Smooth muscle cell (in vitro differentiated cells): Measurements from ENCODE around the gene AP4E1. TPM values are rescaled to one million over a fixed set of nuclear protein-coding genes. Genes with fewer than 3 reads are reported as not detected.
"Not testable (repeated sequence)": the region's sequence is repeated elsewhere in the genome, so short reads cannot be mapped to it uniquely, and the experiment has no call there.

Experiments
- DNase-seq: peaks from one replicate; lab custom pipeline; 2025; ENCODE audit not compliant: unreplicated experiment; lab: John Stamatoyannopoulos, UW
- H2AFZ ChIP-seq: fragments of 200-600 bp; sonication (generic); 2 replicates; pipeline ENCODE4 v1.6.0; 2016; ENCODE audit warnings: antibody characterized with exemption, low read depth, mild to moderate bottlenecking
- H3F3A ChIP-seq: fragments of 200-600 bp; sonication (generic); 2 replicates; pipeline ENCODE4 v1.6.0; 2017; ENCODE audit warnings: antibody characterized with exemption, low read depth
- H3K27ac ChIP-seq: fragments of 200-600 bp; sonication (generic); 2 replicates; pipeline ENCODE4 v1.5.1; 2016; ENCODE audit warnings: low read depth, mild to moderate bottlenecking
- H3K27me3 ChIP-seq: fragments of 200-600 bp; sonication (generic); 2 replicates; pipeline ENCODE4 v1.6.1; 2016; ENCODE audit warnings: low read depth, mild to moderate bottlenecking
- H3K36me3 ChIP-seq: fragments of 200-600 bp; sonication (generic); 2 replicates; pipeline ENCODE4 v1.5.1; 2016; ENCODE audit warnings: low read depth
- H3K4me1 ChIP-seq: fragments of 200-600 bp; sonication (generic); 2 replicates; pipeline ENCODE4 v1.5.1; 2016; ENCODE audit warnings: low read depth
- H3K4me2 ChIP-seq: fragments of 200-600 bp; sonication (generic); 2 replicates; pipeline ENCODE4 v1.6.0; 2016; ENCODE audit warnings: mild to moderate bottlenecking
- H3K4me3 ChIP-seq: fragments of 200-600 bp; sonication (generic); 2 replicates; pipeline ENCODE4 v1.5.1; 2016; ENCODE audit warnings: mild to moderate bottlenecking
- H3K79me2 ChIP-seq: fragments of 200-600 bp; sonication (generic); 2 replicates; pipeline ENCODE4 v1.6.0; 2016; ENCODE audit warnings: low read depth, mild to moderate bottlenecking
- H3K9ac ChIP-seq: fragments of 200-600 bp; sonication (generic); 2 replicates; pipeline ENCODE4 v1.6.0; 2016; ENCODE audit warnings: low read depth
- H3K9me3 ChIP-seq: fragments of 200-600 bp; sonication (generic); replicated peaks from 2 replicates; pipeline ENCODE4 v1.5.1; 2016; ENCODE audit warnings: low read depth
- H4K20me1 ChIP-seq: fragments of 200-600 bp; sonication (generic); 2 replicates; pipeline ENCODE4 v1.6.0; 2016; ENCODE audit warnings: low read depth
- WGBS: methylation state at CpG from one replicate; pipeline ENCODE4 v1.1.7; 2016; ENCODE audit warnings: low lambda C conversion rate; 5-methylcytosine and 5-hydroxymethylcytosine counted together
- polyA plus RNA-seq: library from polyadenylated mRNA; unstranded; fragments of >200 nt; fragmentation: Nextera tagmentation; extraction: Ambion mirVana; gene quantifications from 2 replicates; pipeline ENCODE4 v1.2.1, GENCODE V29; 2016
- total RNA-seq: library from RNA; depleted of rRNA; stranded (reverse); fragments of >200 nt; gene quantifications from 2 replicates; pipeline ENCODE4 v1.2.3, GENCODE V29; 2014
- TF ChIP-seq, protein P1 (sequence below): fragments of 200-600 bp; sonication (generic); IDR thresholded peaks from 2 replicates; pipeline ENCODE4 v1.5.1; 2017; ENCODE audit warnings: borderline replicate concordance, mild to moderate bottlenecking, antibody characterized with exemption; ENCODE audit not compliant: insufficient read depth, poor library complexity, severe bottlenecking

Gene AP4E1
- total and polyA plus RNA-seq, 2 experiments from 2014 or later: 2.3 to 8.2 TPM

- TF ChIP-seq, protein P1, sequence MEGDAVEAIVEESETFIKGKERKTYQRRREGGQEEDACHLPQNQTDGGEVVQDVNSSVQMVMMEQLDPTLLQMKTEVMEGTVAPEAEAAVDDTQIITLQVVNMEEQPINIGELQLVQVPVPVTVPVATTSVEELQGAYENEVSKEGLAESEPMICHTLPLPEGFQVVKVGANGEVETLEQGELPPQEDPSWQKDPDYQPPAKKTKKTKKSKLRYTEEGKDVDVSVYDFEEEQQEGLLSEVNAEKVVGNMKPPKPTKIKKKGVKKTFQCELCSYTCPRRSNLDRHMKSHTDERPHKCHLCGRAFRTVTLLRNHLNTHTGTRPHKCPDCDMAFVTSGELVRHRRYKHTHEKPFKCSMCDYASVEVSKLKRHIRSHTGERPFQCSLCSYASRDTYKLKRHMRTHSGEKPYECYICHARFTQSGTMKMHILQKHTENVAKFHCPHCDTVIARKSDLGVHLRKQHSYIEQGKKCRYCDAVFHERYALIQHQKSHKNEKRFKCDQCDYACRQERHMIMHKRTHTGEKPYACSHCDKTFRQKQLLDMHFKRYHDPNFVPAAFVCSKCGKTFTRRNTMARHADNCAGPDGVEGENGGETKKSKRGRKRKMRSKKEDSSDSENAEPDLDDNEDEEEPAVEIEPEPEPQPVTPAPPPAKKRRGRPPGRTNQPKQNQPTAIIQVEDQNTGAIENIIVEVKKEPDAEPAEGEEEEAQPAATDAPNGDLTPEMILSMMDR: no peak
- H3K36me3 ChIP-seq: no peaks in the 10 kb centered on the region
These were observed 36.2 kb downstream of the AP4E1 start for GRCh38 chr15:50944672-50945071.

GRCh38 chr15:50945725-50946124 is 37.2 kb downstream of the AP4E1 start:
- Histone ChIP-seq H3K4me2 (no peak overlapping the region), H3K36me3 (peaks cover 2% of the 10 kb centered on the region), H3K4me1 (no peaks in the 10 kb centered on the region), H4K20me1 (no peaks in the 10 kb centered on the region), H3K9ac (no peak overlapping the region), H3K79me2 (no peaks in the 10 kb centered on the region), H3F3A (no peaks in the 10 kb centered on the region), H3K27ac (no peak overlapping the region), H3K27me3 (no peaks in the 10 kb centered on the region), H2AFZ (no peak overlapping the region), H3K9me3 (no peaks in the 10 kb centered on the region), H3K4me3 (no peak overlapping the region)
- TF ChIP-seq, protein P1: no peak
- DNase-seq: no peak
- WGBS: 65% methylated on average over 3 of the region's 3 CpGs

More at GRCh38 chr15:50944672-50945071, 36.2 kb downstream of the AP4E1 start:
- no peak overlapping the region for H2AFZ ChIP-seq
- H4K20me1 ChIP-seq: no peaks in the 10 kb centered on the region
- peaks cover 2% of the 10 kb centered on the region for H3F3A ChIP-seq
- no peak overlapping the region for H3K9ac ChIP-seq
- no peaks in the 10 kb centered on the region for H3K79me2 ChIP-seq
- no peak overlapping the region for H3K4me2 ChIP-seq
- 97% methylated on average over 3 of the region's 3 CpGs for WGBS
- no peak overlapping the region for H3K27ac ChIP-seq
- H3K4me3 ChIP-seq: no peak overlapping the region
- H3K4me1 ChIP-seq: no peaks in the 10 kb centered on the region
- no peaks in the 10 kb centered on the region for H3K9me3 ChIP-seq
- no peak for DNase-seq
- H3K27me3 ChIP-seq: no peaks in the 10 kb centered on the region

- 99% methylated on average over 3 of the region's 3 CpGs for WGBS
- not testable (repeated sequence) for H3K36me3 ChIP-seq, H3F3A ChIP-seq, H3K9me3 ChIP-seq, H3K4me3 ChIP-seq, H2AFZ ChIP-seq, H3K79me2 ChIP-seq, DNase-seq, H4K20me1 ChIP-seq, H3K27me3 ChIP-seq, H3K4me1 ChIP-seq, H3K27ac ChIP-seq, H3K4me2 ChIP-seq, H3K9ac ChIP-seq
These were observed 42.3 kb downstream of the AP4E1 start for GRCh38 chr15:50950745-50951144.

- Histone ChIP-seq H3K9me3 (no peaks in the 10 kb centered on the region), H3K4me3 (no peak overlapping the region), H3K79me2 (no peaks in the 10 kb centered on the region), H3K27ac (no peak overlapping the region), H3K4me1 (no peaks in the 10 kb centered on the region), H2AFZ (no peak overlapping the region), H3K4me2 (no peak overlapping the region), H3F3A (no peaks in the 10 kb centered on the region), H4K20me1 (no peaks in the 10 kb centered on the region), H3K36me3 (peaks cover 9% of the 10 kb centered on the region), H3K9ac (no peak overlapping the region), H3K27me3 (no peaks in the 10 kb centered on the region)
- 98% methylated on average over 2 of the region's 2 CpGs for WGBS
- TF ChIP-seq, protein P1: no peak
- DNase-seq: no peak
These were observed 44.8 kb downstream of the AP4E1 start for GRCh38 chr15:50953302-50953701.

GRCh38 chr15:50954837-50955236 is 46.4 kb downstream of the AP4E1 start:
- not testable (repeated sequence) for H3K27ac ChIP-seq, H4K20me1 ChIP-seq, H3F3A ChIP-seq, H3K4me1 ChIP-seq, H3K27me3 ChIP-seq, H3K9me3 ChIP-seq, H2AFZ ChIP-seq, H3K79me2 ChIP-seq, H3K9ac ChIP-seq, H3K4me2 ChIP-seq, H3K4me3 ChIP-seq, DNase-seq
- 96% methylated on average over 6 of the region's 6 CpGs for WGBS
- H3K36me3 ChIP-seq: peaks cover 24% of the 10 kb centered on the region
